ENCODE results near the gene FMNL3. TPM values are rescaled to one million over a fixed set of nuclear protein-coding genes. Genes with fewer than 3 reads are reported as not detected.

Gene FMNL3
- total RNA-seq, 1 donor from 2014 or later, result 84.3 TPM

GRCh38 chr12:49587174-49587908, 119.9 kb downstream of the FMNL3 start:
- DNase-seq (no peak), ATAC-seq (ENCODE audit: low read depth) (no peak)
- H3K36me3 Mint-ChIP-seq (ENCODE audit: low read depth), result peaks cover 39% of the 10 kb centered on the region
- H3K27me3 Mint-ChIP-seq, result no peaks in the 10 kb centered on the region
- ChIA-PET POLR2A (no interaction called here), CTCF (no interaction called here)
- peaks cover 3% of the 10 kb centered on the region for H3K4me1 Mint-ChIP-seq
- TF ChIP-seq CTCF (IDR thresholded peaks at IDR 0.05), result no peak
- H3K27ac Mint-ChIP-seq, result no peak overlapping the region
- no peak overlapping the region for H3K4me3 Mint-ChIP-seq
- H3K9me3 Mint-ChIP-seq, result peaks cover 4% of the 10 kb centered on the region
- intact Hi-C loops (cut with micrococcal nuclease), result no loop called here

Other genes with a start within 250 kb of the FMNL3 start
- gene KCNH3, start 168.4 kb downstream of the FMNL3 start, total RNA-seq, result 0.27 and 0.44 TPM in 2 replicates
- 82.2 and 84.2 TPM in 2 replicates for gene MCRS1, start 139.3 kb downstream of the FMNL3 start, total RNA-seq
- gene FAM186B, start 101.8 kb downstream of the FMNL3 start, total RNA-seq, result 0.93 and 1.5 TPM in 2 replicates
- gene PRPF40B, start 83.8 kb downstream of the FMNL3 start, total RNA-seq, result 16.4 and 23.4 TPM in 2 replicates
- 355 and 366 TPM in 2 replicates for gene TMBIM6, start 34.2 kb upstream of the FMNL3 start, total RNA-seq
- gene NCKAP5L, start 121.0 kb upstream of the FMNL3 start, total RNA-seq, result 7.2 and 9.1 TPM in 2 replicates
- gene BCDIN3D, start 135.7 kb upstream of the FMNL3 start, total RNA-seq, result 10.4 and 12.0 TPM in 2 replicates
- not detected in 2 replicates for gene FAIM2, start 196.5 kb upstream of the FMNL3 start, total RNA-seq
- gene AQP2, start 243.3 kb upstream of the FMNL3 start, total RNA-seq, result not detected in 2 replicates

Data from activated B cell treated with CpG ODN at 0.5 μM for 24 hours (primary cell).